GM21367 (cell line): ENCODE measurements around the gene MSL2.
"Not testable (repeated sequence)": the region's sequence is repeated elsewhere in the genome, so short reads cannot be mapped to it uniquely, and the experiment has no call there.

Experiments
- ATAC-seq: cut with Tn5 transposase; IDR thresholded peaks from one replicate; pipeline ENCODE4 v1.9.1; 2021; ENCODE audit not compliant: unreplicated experiment

The MSL2 gene, protein sequence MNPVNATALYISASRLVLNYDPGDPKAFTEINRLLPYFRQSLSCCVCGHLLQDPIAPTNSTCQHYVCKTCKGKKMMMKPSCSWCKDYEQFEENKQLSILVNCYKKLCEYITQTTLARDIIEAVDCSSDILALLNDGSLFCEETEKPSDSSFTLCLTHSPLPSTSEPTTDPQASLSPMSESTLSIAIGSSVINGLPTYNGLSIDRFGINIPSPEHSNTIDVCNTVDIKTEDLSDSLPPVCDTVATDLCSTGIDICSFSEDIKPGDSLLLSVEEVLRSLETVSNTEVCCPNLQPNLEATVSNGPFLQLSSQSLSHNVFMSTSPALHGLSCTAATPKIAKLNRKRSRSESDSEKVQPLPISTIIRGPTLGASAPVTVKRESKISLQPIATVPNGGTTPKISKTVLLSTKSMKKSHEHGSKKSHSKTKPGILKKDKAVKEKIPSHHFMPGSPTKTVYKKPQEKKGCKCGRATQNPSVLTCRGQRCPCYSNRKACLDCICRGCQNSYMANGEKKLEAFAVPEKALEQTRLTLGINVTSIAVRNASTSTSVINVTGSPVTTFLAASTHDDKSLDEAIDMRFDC

DNA sequence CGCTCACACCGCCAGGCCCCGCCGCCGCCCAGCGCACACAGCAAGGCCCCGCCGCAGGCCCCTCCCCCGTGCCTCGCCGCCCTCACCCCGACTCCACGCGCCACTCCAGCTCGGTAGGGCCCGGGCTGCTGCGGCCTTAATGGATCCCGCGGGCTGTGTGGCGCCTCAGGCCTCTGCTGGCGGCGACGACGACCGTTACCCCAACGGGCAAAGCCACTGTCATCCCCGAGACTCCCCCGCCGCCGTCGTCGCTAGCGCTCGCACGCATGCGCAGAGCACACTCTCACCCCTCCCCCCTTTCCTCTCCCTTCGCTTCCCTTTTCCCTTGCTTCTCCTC lies at the start of gene MSL2:
MSL2 (minus strand) TSS at position 272 of the 337 bp plus-strand sequence. CDS start 1,222 bp downstream, outside the sequence.
- no peak for ATAC-seq

DNA sequence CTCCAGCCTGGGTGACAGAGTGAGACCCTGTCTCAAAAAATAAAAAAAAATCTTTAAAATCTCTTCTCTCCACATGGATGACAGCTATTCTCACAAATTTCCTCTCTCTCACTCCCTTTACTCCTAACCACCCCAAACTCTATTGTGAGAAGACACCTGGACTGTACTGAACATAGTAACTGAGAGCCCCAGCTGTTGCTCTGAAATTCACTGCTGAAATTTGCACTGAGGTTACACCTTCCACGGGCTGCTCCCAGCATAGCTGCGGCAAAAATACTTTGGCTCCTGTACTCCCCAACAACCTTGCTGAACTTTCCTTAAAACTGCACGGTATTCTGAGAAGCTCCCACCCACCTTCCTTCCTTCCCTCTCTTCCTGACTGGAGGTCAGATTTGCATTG lies 49.6 kb upstream of the MSL2 start:
- no peak for ATAC-seq

DNA sequence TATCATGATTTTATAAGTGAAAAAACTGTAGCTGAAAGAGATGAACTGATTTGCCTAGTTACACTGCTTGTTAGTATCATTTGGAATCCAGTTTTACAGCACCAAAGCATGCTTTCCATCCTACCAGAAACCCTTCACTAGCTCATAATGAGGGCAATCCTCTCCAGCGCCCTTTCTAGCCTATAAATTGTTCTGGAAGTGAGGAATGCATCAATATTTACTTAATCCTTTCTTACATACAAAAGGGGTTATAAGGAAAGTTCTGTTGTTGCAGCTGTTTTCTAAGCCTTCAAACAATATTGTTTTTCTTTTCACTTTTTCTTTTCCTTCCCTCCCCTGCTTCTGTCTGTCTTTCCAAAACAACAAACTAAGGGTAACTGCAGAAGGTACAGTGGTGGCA lies 43.0 kb upstream of the MSL2 start:
- ATAC-seq: no peak

DNA sequence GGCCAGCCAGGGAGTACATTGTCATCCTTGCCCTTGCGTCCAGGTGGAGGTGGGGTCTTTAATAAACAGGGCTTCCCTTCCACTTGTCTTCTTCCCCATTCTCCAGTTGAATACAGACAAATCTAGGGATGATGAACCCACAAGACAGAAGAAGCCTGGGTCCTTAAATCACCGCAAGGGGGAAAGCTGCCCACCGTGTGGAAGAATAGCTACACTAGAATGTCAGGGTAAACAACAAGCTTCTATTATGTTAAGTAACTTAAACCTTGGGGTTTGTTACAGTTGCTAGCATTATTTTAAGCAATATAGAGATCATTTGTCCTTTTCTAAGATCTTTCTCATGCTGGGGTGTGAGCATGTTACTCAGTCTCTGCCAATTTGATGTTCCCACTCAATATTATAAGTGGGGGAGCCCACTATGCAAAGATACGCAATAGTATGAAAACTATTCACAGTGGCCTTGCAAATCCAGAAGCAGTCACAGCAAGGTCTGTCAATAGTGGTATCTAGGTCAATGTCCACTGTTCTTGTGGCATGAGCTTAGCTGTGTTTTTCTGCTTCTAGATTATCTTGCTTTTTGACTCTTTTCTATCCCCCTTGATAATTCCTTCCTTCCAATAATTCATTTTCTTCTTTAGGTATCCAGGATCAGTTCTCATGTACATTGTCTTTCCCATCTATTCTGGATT lies 42.0 kb upstream of the MSL2 start:
- no peak for ATAC-seq

DNA sequence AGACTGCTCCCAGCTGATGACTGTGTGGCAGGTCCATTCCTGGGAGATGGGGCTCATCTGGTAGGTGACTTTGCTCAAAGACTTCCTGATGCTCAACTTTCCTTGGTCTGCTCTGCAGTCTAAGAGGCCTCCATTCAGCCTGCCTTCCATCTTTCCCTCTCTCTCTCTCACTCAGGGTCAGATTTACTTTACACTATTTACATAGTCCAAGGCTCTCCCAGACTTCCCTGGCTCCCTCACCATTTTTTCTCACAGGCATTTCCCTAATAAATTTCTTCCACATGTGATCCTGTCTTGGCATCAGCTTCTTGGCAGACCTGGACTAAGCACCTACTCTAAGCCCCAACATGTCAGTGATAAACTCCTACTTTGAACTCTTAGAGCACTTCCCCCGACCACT lies 41.0 kb upstream of the MSL2 start:
- ATAC-seq: no peak

DNA sequence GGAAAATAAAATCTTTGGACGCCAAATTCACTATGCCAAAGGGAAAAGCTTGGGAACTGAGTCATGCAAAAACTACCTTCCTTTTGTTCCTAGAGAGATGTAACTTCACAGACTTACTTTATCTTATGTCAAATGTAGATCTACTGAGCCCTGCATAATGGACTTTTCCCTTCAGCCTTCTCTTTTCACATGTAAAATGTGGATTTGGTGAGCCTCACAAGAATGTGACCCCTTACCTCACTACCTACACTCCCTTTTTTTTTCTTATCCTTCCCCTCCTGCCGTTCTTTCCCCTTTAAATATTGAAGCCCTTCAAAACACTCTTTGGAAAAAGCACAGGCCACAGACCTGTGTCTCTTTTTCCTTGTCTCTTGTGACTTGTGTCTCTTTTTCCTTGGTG lies 40.0 kb upstream of the MSL2 start:
- no peak for ATAC-seq

DNA sequence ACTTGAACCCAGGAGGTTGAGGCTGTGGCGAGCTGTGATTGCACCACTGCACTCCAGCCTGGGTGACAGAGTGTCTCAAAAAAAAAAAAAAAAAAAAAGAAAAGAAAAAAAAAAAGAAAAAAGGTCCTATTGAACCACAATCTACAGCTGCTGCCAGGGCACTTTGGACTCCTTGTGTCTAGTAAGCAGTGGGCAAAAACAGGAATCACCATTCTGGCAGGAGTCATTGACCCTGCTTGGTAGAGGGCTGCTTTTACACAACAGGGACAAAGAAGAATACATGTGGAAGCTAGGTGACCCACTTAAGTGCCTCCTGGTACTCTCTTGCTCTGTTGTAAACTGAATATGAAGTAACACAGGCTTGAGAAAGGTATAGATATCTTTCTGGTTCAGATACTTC lies 39.4 kb upstream of the MSL2 start:
- no peak for ATAC-seq

DNA sequence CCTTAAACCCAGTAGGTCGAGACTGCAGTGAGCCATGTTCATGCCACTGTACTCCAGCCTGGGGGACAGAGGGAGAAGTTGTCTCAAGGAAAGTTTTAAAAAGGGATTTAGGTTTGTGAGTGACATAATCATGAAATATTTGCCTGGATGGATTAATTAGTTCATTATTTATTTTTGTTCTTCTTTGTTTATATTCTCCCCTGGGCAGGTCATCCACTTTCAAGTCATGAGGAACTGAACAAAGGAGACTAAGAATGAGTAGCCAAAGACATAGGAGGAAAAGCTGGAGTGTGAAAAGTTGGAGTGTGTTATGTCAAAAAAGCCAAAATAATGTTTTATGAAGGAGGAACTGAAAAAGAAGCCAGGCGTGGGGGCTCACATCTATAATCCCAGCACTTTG lies 36.3 kb upstream of the MSL2 start:
- ATAC-seq: no peak

DNA sequence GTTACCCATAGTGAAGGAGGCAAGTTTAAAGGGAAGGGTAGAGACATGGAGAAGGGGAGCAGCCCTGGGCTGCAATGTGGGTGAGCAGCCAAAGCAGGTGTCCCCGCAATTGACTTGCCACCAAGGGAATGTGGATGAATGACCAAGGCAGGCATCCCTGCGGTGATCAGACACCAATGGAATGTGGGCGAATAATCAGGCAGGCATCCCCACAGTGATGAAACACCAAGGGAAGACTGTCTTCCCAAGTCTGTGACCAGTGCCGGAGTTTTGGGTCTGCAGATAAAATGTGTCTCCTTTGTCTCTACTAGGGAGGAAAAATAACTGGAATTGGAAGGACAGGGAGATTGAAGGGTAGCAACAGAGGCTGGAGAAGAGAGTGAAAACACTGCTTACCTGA lies 26.6 kb upstream of the MSL2 start:
- ATAC-seq: not testable (repeated sequence)

DNA sequence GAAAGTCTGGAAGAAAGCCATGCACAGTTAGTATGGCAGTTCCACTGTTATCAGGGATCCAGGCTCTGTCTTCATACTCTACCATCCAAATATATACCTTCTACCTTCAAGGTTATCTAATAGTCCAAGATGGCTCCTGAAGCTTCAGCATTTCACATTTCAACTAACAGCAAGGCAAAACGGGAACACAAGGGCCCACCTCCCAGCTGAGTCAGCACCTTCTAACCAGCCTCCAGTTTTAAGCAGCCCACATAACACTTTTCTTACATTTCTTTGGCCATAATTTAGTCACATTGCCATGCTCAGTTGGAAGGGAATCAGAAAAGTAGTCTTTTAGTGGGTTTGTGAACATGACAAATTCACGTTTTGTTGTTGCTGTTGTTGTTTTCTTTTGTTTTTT lies 15.4 kb upstream of the MSL2 start:
- ATAC-seq: no peak

DNA sequence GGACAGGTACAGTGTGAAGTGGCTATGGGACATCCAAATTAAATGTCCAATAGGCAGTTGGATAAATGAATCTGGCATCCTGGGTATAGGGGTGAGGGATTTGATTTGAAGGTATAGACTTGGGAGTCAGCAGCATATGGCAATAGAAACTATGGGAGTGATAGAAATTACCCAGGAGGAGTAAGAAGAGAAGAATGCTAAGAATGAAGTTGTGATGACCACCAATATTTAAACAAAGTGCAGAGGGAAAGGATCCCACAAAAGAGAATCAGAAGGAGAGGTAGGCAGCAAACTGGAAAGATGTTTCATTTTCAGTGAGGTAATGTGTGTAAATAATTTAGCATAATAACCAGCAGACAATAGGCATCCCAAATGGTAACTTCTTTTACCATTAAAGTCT lies 13.8 kb upstream of the MSL2 start:
- no peak for ATAC-seq

DNA sequence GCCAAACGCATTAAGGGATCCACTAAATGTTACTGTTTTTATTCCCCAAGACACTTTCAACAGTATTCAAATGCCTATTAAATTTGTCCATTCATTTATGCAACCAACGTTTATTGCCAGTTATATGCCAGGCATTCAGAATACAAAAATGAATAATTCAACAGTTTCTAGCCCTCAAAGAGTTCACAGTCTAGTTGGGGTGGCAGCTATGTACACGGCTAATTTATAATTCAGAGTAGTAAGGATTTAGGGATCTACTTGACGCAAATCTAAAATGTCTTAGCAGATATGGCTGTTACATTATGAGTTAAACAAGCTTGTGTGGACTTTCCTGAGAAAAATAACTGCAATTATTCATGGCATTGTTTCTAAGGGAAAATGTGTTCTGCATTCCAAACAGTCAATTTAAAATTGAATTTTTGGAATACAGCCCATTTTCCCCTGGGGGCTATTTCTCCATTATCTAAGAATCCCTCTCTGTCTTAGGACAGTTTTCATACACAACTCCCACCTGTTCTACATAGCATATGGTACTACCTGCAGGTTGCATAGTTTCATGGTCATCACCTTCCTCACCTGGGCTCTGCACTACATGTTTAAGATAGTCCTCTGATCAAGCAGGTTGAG lies 11.5 kb upstream of the MSL2 start:
- no peak for ATAC-seq

DNA sequence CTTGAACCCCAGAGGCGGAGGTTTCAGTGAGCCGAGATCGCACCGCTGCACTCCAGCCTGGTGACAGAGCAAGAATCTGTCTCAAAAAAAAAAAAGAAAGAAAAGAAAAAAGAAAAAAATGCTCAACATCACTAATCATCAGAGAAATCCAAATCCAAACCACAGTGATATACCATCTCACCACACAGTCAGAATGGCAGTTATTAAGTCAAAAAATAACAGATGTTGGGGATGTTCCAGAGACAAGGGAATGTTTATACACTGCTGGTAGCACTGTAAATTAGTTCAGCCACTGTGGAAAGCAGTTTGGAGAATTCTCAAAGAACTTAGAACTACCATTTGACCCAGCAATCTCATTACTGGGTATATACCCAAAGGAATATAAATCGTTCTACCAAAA lies 3.1 kb upstream of the MSL2 start:
- not testable (repeated sequence) for ATAC-seq

DNA sequence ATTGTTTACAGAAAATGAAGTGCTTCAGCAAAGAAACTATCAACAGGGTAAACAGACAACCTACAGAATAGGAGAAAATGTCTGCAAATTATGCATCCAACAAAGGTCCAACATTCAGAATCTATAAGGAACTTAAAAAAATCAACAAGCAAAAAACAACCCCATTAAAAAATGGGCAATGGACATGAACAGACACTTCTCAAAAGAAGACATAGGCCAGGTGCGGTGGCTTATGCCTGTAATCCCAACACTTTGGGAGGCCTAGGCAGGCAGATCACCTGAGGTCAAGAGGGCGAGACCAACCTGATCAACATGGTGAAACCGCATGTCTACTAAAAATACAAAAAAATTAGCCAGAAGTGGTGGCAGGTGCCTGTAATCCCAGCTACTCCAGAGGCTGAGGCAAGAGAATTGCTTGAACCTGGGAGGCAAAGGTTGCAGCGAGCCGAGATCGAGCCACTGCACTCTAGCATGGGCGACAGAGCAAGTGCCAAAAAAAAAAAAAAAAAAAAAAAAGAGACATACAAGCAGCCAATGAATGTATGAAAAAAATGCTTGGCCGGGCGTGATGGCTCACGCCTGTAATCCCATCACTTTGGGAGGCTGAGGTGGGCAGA lies 2.4 kb upstream of the MSL2 start:
- not testable (repeated sequence) for ATAC-seq

DNA sequence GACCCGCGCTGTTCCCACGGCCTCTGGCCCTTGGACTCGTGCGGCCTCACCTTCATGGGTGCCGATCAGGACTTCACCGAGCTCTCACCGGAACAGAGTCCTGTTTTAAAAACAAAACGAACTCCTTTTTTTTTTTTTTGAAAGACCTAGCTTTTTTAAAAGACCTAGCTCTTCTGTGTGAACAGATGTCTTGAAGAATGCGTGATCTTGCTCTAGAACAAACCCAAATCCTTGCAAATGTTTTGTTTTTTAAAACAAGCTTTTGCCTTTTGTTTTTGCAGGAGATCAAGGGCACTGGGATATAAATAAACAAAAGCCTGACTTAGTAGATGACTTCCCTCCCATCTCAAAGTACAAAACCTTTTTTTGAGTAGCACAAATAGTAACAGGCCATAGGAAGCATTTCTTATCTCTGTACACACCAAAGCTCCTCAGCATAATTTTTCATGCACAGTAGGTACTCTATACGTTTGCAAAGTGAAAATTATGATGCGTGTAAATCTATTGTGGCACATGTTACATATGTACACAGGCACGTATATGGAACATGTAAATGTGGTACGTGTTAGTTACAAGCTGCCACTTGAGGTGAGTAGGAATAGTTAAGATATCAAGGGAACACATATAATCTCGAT lies 1.1 kb upstream of the MSL2 start:
- no peak for ATAC-seq

DNA sequence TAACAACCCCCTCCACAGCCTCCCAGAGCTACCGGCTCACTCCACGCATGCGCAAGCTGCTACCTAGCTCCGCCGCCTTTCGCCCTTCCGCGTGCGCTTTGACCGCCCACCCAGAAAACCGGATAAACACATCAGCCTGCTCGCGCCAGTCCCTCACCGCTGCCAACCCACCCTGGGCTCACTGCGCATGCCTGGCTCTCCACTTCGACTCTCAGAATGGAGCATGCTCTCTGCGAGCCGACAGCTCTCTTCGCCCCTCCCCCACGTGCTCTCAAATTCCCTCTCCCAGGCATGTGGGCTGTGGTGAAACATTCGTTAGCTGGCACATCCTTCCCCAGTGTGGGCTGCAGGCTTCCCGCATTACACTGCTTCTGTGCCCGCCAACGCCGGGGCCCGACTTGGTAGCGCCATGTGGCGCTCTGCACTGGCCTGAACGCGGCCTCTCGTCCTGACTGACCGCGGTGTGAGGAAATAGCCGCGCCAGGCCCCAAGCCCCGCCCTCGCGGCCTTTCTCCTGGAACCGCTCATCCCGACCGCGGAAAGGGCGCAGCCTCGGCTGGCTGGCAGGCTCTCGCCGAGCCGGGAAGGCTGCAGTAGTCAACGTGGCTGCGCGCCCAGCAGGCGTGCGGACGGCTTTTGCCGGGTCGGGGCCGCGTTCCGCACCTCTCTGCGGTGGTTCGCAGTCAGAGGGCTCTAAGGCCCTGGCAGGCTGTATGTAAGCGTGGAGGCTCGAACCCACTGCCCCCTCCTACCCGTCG lies 445 bp upstream of the MSL2 start:
- peak; percentile 64 for ATAC-seq

DNA sequence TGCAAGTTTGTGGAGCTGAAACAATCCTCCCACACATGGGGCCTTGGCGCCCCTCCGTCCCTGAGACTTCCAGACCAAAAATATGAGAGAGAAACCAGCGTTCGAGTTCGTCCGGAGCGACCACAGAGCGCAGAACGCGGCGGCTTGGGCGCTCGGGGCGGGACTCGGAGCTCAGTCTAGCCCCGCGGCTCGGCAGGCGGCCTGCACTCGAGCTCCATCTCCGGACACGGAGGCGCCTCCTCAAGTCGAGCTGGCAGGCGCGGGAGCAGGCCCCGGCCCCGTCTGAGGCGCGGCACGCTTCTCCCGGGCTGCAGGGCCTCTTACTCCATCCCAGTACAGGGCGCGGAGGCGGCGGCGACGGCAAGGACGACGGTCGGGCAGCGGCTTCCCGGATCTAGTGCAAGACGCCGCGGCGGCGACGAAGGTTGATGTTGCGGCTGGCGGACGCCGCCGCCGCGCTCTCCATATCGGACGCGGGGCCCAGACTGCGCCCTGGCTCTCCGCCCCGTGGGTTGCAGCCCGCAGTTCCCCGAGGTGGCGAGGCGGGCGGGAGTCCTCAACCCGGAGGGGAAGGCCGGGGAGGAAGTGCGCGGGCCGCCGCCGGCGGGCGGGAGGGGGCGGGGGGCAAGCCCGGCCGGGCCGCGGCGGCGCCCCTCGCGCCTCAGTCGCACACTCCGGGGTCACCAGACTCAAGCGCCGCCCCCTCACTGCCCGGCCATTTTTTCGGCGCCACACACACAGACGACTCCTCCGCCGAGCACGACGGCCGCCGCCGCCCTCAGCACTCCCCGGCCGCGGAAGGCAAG lies 674 bp downstream of the MSL2 start:
- ATAC-seq: peak; percentile 32

DNA sequence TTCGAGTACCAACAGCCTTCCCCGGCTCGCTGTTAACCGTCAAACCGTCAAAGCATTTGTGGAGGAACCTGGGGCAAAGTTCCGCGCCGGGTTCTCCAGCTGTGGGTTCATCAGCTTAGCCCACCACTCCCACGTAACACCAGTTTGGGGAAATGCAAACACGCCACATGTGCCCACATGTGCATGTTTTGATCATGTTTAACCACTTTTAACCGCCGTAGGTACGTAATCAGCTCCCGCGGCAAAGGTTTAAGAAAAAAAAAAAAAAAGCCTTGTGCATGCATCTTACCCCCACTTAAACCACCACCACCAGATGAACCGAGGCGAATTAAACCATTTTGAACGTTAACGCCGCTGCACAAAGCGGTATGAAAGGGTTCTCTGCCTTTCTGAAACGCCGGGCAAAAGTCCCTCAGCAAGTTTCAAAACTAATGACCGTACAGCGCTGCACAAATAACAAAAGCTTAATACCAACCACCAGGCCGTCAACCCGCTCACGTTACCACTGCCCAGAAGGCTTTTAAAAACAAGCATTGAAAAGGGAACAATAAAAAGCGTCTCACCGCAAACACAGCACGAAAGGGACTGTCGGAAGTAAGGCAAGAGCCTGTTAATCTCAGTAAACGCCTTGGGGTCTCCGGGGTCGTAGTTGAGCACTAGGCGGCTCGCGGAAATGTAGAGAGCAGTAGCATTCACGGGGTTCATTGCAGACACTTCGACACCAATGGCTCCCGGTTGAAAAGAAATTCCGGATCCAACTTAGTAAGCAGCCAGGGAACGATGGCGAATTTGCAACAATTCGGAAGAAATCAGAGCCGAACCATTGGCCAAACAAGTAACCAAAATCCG lies 1.5 kb downstream of the MSL2 start:
- no peak for ATAC-seq
